KMS-11 (cell line): ENCODE data around the gene CCSER2.

Source experiments
- H2AFZ ChIP-seq: fragments of 200-600 bp; sonication (generic); 2 replicates; pipeline ENCODE4 v1.6.1; 2016; ENCODE audit warnings: antibody characterized with exemption, mixed run types, low read depth
- H3K27ac ChIP-seq: fragments of 200-600 bp; sonication (generic); 2 replicates; pipeline ENCODE4 v1.6.1; 2016; ENCODE audit warnings: mild to moderate bottlenecking, mixed run types
- H3K27me3 ChIP-seq: fragments of 200-600 bp; sonication (generic); 2 replicates; pipeline ENCODE4 v1.6.1; 2017; ENCODE audit warnings: mild to moderate bottlenecking, low read depth, mixed run types, moderate library complexity; ENCODE audit not compliant: insufficient read depth
- H3K36me3 ChIP-seq: fragments of 200-600 bp; sonication (generic); 2 replicates; pipeline ENCODE4 v1.6.1; 2017; ENCODE audit warnings: mild to moderate bottlenecking, mixed run types; ENCODE audit not compliant: insufficient read depth
- H3K4me1 ChIP-seq: fragments of 200-600 bp; sonication (generic); 2 replicates; pipeline ENCODE4 v1.6.1; 2016; ENCODE audit warnings: mild to moderate bottlenecking, low read depth, mixed run types; ENCODE audit not compliant: poor library complexity, severe bottlenecking
- H3K4me2 ChIP-seq: fragments of 200-600 bp; sonication (generic); 2 replicates; pipeline ENCODE4 v1.7.0; 2016; ENCODE audit warnings: mild to moderate bottlenecking, mixed run types
- H3K4me3 ChIP-seq: fragments of 200-600 bp; sonication (generic); IDR thresholded peaks from 2 replicates; pipeline ENCODE4 v1.6.1; 2017; ENCODE audit warnings: low read depth, low read length, mixed read lengths; ENCODE audit not compliant: insufficient read depth
- H3K79me2 ChIP-seq: fragments of 200-600 bp; sonication (generic); 2 replicates; pipeline ENCODE4 v1.6.1; 2016; ENCODE audit warnings: low read depth, mixed run types; ENCODE audit not compliant: insufficient read depth
- H3K9ac ChIP-seq: fragments of 200-600 bp; sonication (generic); 2 replicates; pipeline ENCODE4 v1.6.1; 2016; ENCODE audit warnings: mild to moderate bottlenecking, mixed run types
- H4K20me1 ChIP-seq: fragments of 200-600 bp; sonication (generic); 2 replicates; pipeline ENCODE4 v1.6.1; 2016; ENCODE audit warnings: mild to moderate bottlenecking, mixed run types; ENCODE audit not compliant: insufficient read depth
- CTCF ChIP-seq: fragments of 200-600 bp; sonication (generic); conservative IDR thresholded peaks from 2 replicates; pipeline ENCODE4 v1.6.1; 2017; ENCODE audit warnings: low read depth, mild to moderate bottlenecking, antibody characterized with exemption, low read length, moderate library complexity, mixed read lengths

Gene CCSER2

GRCh38 chr10:84375011-84375410 lies 46.6 kb downstream of the CCSER2 start:
- no peaks in the 10 kb centered on the region; the same call in 1 of the 2 replicates for H3K79me2 ChIP-seq
- H2AFZ ChIP-seq, result no peak overlapping the region
- TF ChIP-seq CTCF, result peak; percentile 73
- H3K27me3 ChIP-seq, result no peaks in the 10 kb centered on the region
- H3K36me3 ChIP-seq, result no peaks in the 10 kb centered on the region
- no peak overlapping the region for H3K9ac ChIP-seq
- no peak overlapping the region for H3K27ac ChIP-seq
- no peak overlapping the region for H3K4me3 ChIP-seq
- H3K4me2 ChIP-seq, result no peak overlapping the region
- H4K20me1 ChIP-seq, result 0 out of 2 replicates have a peak, but pooled peaks cover 3% of the 10 kb centered on the region
- H3K4me1 ChIP-seq, result peaks cover 11% of the 10 kb centered on the region

- no peak overlapping the region for H3K4me2 ChIP-seq
- no peak for TF ChIP-seq CTCF
- no peaks in the 10 kb centered on the region for H3K36me3 ChIP-seq
These were observed 47.5 kb downstream of the CCSER2 start for GRCh38 chr10:84375881-84376280.

GRCh38 chr10:84388148-84388547 lies 59.8 kb downstream of the CCSER2 start:
- Histone ChIP-seq H4K20me1 (no peaks in the 10 kb centered on the region), H3K27me3 (no peaks in the 10 kb centered on the region), H3K79me2 (no peaks in the 10 kb centered on the region), H3K36me3 (no peaks in the 10 kb centered on the region), H2AFZ (no peak overlapping the region), H3K4me1 (no peaks in the 10 kb centered on the region), H3K27ac (no peak overlapping the region), H3K4me2 (no peak overlapping the region), H3K9ac (no peak overlapping the region), H3K4me3 (no peak overlapping the region)
- no peak for TF ChIP-seq CTCF

More at GRCh38 chr10:84375881-84376280, 47.5 kb downstream of the CCSER2 start:
- Histone ChIP-seq H3K27ac (no peak overlapping the region), H3K27me3 (no peaks in the 10 kb centered on the region), H3K4me3 (no peak overlapping the region), H4K20me1 (0 out of 2 replicates have a peak, but pooled peaks cover 3% of the 10 kb centered on the region), H3K4me1 (peaks cover 11% of the 10 kb centered on the region), H2AFZ (no peak overlapping the region), H3K9ac (no peak overlapping the region), H3K79me2 (no peaks in the 10 kb centered on the region)

GRCh38 chr10:84390364-84390763 lies 62.0 kb downstream of the CCSER2 start:
- Histone ChIP-seq H3K9ac (no peak overlapping the region), H3K36me3 (no peaks in the 10 kb centered on the region), H4K20me1 (no peaks in the 10 kb centered on the region), H3K4me3 (no peak overlapping the region), H2AFZ (no peak overlapping the region), H3K27me3 (no peaks in the 10 kb centered on the region), H3K79me2 (no peaks in the 10 kb centered on the region), H3K4me1 (no peaks in the 10 kb centered on the region), H3K27ac (no peak overlapping the region), H3K4me2 (no peak overlapping the region)
- TF ChIP-seq CTCF, result no peak
